Type B pancreatic cell (in vitro differentiated cells): ENCODE data around the gene CDK17. TPM values are rescaled to one million over a fixed set of nuclear protein-coding genes. Genes with fewer than 3 reads are reported as not detected.

Experiments used
- DNase-seq: peaks from one replicate; pipeline ENCODE4 v3.0.0; 2021; ENCODE audit warnings: mixed read lengths; ENCODE audit not compliant: unreplicated experiment; ENCODE audit errors: extremely low spot score
- H3K27ac Mint-ChIP-seq: 2 replicates; pipeline ENCODE4 v1.8.0; 2021; ENCODE audit warnings: mild to moderate bottlenecking, mixed read lengths
- H3K27me3 Mint-ChIP-seq: 2 replicates; pipeline ENCODE4 v1.8.0; 2021; ENCODE audit warnings: mixed read lengths
- H3K36me3 Mint-ChIP-seq: 2 replicates; pipeline ENCODE4 v1.8.0; 2021; ENCODE audit warnings: mixed read lengths
- H3K4me1 Mint-ChIP-seq: one replicate; pipeline ENCODE4 v1.8.0; 2021; ENCODE audit warnings: mixed read lengths; ENCODE audit not compliant: unreplicated experiment
- H3K4me3 Mint-ChIP-seq: 2 replicates; pipeline ENCODE4 v1.8.0; 2021; ENCODE audit warnings: mild to moderate bottlenecking, mixed read lengths
- H3K9me3 Mint-ChIP-seq: 2 replicates; pipeline ENCODE4 v1.8.0; 2021; ENCODE audit warnings: mixed read lengths
- total RNA-seq: library from RNA; stranded (reverse); gene quantifications from 2 replicates; pipeline ENCODE4 v1.2.1, GENCODE V29; 2021; ENCODE audit warnings: low replicate concordance
- TF ChIP-seq, protein P1 (sequence below): fragments of 200-600 bp; sonication (generic); conservative IDR thresholded peaks from 2 replicates; pipeline ENCODE4 v1.5.0; 2021; ENCODE audit warnings: antibody characterized with exemption, mild to moderate bottlenecking

The CDK17 gene
- total RNA-seq, 1 donor from 2014 or later, result 25.2 TPM

- peaks cover 9% of the 10 kb centered on the region for H3K4me1 Mint-ChIP-seq
- H3K9me3 Mint-ChIP-seq, result peaks cover 5% of the 10 kb centered on the region
- no peaks in the 10 kb centered on the region for H3K27me3 Mint-ChIP-seq
- H3K36me3 Mint-ChIP-seq, result peaks cover 41% of the 10 kb centered on the region
- H3K4me3 Mint-ChIP-seq, result no peak overlapping the region
- DNase-seq, result peak; percentile 60
- TF ChIP-seq, protein P1, sequence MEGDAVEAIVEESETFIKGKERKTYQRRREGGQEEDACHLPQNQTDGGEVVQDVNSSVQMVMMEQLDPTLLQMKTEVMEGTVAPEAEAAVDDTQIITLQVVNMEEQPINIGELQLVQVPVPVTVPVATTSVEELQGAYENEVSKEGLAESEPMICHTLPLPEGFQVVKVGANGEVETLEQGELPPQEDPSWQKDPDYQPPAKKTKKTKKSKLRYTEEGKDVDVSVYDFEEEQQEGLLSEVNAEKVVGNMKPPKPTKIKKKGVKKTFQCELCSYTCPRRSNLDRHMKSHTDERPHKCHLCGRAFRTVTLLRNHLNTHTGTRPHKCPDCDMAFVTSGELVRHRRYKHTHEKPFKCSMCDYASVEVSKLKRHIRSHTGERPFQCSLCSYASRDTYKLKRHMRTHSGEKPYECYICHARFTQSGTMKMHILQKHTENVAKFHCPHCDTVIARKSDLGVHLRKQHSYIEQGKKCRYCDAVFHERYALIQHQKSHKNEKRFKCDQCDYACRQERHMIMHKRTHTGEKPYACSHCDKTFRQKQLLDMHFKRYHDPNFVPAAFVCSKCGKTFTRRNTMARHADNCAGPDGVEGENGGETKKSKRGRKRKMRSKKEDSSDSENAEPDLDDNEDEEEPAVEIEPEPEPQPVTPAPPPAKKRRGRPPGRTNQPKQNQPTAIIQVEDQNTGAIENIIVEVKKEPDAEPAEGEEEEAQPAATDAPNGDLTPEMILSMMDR, result no peak
- no peak overlapping the region for H3K27ac Mint-ChIP-seq
Measured at GRCh38 chr12:96249196-96250118, 150.8 kb downstream of the CDK17 start.

DNA sequence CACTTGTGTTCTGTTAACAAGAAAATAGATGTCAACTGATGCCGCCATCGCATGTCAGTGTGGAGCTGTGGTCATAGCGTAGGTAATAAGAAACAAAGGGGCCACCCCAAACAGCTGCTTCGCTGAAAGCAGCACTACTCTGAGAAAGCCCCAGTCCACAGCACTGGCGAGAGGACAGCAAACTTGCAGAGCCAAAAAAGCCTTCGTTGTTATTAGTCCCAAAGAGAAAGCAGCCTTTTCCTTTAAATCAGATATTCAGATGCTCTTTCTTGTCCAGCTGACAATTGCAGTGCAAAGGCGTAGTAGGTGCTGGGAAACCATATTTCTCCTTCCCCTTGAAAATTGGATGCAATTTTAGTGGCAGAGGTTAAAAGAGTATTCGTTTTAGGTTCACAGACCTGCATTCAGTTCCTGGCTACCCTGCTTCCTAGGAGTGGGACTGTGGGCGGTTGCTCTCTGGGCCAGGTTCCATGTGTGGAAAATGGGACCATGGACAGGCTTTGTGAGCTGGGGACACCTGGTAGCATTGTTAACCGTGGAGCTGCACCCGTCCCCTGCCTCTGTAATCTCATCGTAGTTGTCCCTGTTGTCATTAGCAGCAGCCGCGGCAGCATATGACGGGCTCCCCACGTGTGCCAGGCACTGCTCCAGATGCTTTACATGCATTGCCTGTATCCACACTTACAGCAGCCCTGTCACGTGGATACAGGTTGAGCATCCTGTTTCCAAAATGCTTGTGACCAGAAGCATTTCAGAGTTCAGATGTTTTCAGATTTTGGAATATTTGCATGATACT lies 151.9 kb downstream of the CDK17 start:
- no peak overlapping the region for H3K4me3 Mint-ChIP-seq
- no peak for DNase-seq
- H3K4me1 Mint-ChIP-seq, result peaks cover 6% of the 10 kb centered on the region
- peaks cover 5% of the 10 kb centered on the region for H3K9me3 Mint-ChIP-seq
- TF ChIP-seq, protein P1, result no peak
- H3K27ac Mint-ChIP-seq, result no peak overlapping the region
- H3K27me3 Mint-ChIP-seq, result no peaks in the 10 kb centered on the region
- peaks cover 41% of the 10 kb centered on the region for H3K36me3 Mint-ChIP-seq

GRCh38 chr12:96247563-96247962 lies 152.7 kb downstream of the CDK17 start:
- Mint-ChIP-seq H3K27ac (no peak overlapping the region), H3K4me1 (peaks cover 14% of the 10 kb centered on the region), H3K9me3 (peaks cover 5% of the 10 kb centered on the region), H3K27me3 (no peaks in the 10 kb centered on the region), H3K36me3 (peaks cover 45% of the 10 kb centered on the region), H3K4me3 (no peak overlapping the region)
- TF ChIP-seq, protein P1, result no peak
- DNase-seq, result no peak

DNA sequence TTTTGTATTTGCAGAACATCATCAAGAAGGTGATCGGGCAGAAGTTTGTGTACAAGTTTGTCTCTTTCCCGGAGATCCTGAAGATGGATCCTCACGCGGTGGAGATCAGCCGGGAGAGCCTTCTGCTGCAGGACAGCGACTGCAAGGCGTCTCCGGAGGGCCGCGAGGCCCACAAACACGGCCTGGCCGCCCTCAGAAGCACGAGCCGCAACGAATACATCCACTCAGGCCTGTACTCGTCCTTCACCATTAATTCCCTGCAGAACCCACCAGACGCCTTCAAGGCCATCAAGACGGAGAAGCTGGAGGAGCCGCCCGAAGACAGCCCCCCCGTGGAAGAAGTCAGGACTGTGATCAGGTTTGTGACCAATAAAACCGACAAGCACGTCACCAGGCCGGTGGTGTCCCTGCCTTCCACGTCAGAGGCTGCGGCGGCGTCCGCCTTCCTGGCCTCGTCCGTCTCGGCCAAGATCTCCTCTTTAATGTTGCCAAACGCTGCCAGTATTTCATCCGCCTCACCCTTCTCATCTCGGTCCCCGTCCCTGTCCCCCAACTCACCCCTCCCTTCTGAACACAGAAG lies 153.2 kb downstream of the CDK17 start:
- H3K27ac Mint-ChIP-seq, result no peak overlapping the region
- DNase-seq, result no peak
- TF ChIP-seq, protein P1, result no peak
- H3K36me3 Mint-ChIP-seq, result peaks cover 40% of the 10 kb centered on the region
- no peak overlapping the region for H3K4me3 Mint-ChIP-seq
- no peaks in the 10 kb centered on the region for H3K27me3 Mint-ChIP-seq
- no peaks in the 10 kb centered on the region for H3K9me3 Mint-ChIP-seq
- H3K4me1 Mint-ChIP-seq, result peaks cover 15% of the 10 kb centered on the region

DNA sequence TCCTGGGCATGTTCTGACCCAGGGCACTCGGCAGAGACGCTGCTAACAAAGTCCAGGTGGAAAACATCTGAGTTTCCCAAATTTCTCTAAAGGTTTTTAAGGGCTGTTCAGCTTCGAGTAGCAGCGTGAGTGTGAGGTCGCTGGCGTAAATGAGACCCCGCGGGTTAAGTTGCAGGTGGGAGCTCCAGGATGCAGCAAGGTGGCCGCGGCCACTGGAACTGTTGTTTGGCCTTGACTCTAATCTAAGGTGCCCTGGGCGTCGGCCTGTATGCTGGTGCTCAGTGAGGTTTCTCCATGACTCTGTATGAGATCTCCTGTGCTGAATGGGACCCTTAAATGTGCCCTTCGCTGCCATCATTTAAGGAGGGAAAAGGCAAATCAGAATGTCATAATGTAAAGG lies 155.4 kb downstream of the CDK17 start:
- no peak for DNase-seq
- TF ChIP-seq, protein P1, result no peak
- no peaks in the 10 kb centered on the region for H3K9me3 Mint-ChIP-seq

More for the DNA sequence above, 155.4 kb downstream of the CDK17 start:
- no peak overlapping the region for H3K4me3 Mint-ChIP-seq
- peaks cover 24% of the 10 kb centered on the region for H3K36me3 Mint-ChIP-seq
- peaks cover 26% of the 10 kb centered on the region for H3K4me1 Mint-ChIP-seq
- H3K27me3 Mint-ChIP-seq, result no peaks in the 10 kb centered on the region
- no peak overlapping the region for H3K27ac Mint-ChIP-seq
